HG02623 (cell line): ENCODE results near the gene HDAC7.

Experiments
- ATAC-seq: cut with Tn5 transposase; IDR thresholded peaks from one replicate; pipeline ENCODE4 v1.9.1; 2021; ENCODE audit warnings: moderate library complexity; ENCODE audit not compliant: unreplicated experiment

The HDAC7 gene

GRCh38 chr12:47795121-47795813 lies 24.4 kb downstream of the HDAC7 start:
- no peak for ATAC-seq

- ATAC-seq, result no peak
Measured at GRCh38 chr12:47794679-47795078, 25.0 kb downstream of the HDAC7 start.

GRCh38 chr12:47793015-47793681 lies 26.6 kb downstream of the HDAC7 start:
- no peak for ATAC-seq

DNA sequence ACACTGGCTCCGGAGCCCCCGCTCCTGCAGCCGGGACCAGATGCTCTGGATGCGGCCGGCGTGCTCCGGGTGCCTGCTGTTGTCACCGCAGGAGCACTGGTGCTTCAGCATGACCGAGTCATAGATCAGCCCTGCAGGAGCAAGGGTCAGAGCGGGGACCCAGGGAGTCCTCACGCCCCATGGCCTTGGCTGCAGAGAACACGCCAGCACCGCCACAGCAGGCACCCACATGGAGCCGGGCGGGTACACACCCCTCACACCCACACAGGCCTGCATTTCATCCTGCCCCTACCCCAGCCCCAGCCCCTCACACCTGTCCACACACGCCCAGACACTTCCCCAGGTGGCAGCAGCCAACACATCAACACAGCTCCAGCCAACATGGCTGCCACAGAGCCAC lies 27.8 kb downstream of the HDAC7 start:
- ATAC-seq, result no peak

DNA sequence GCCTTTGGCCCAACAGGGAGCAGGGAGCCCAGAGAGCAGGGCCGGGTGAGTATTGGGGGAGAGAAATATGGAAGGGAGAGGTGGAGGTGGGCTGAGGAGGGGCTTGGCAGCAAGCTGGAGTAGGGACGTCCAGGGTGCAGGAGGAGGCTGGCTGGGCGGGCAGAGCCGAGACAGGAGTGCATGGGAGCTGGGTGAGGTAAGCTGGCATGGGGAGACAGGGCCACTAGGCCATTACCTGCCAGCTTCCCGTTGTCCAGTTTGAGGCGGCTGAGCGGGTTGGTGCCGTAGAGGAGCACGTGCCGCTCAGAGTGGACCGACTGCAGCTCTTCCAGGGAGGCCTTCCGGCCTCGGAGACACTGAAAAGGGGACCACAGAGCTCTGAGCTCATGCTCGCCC lies 28.4 kb downstream of the HDAC7 start:
- ATAC-seq, result no peak

DNA sequence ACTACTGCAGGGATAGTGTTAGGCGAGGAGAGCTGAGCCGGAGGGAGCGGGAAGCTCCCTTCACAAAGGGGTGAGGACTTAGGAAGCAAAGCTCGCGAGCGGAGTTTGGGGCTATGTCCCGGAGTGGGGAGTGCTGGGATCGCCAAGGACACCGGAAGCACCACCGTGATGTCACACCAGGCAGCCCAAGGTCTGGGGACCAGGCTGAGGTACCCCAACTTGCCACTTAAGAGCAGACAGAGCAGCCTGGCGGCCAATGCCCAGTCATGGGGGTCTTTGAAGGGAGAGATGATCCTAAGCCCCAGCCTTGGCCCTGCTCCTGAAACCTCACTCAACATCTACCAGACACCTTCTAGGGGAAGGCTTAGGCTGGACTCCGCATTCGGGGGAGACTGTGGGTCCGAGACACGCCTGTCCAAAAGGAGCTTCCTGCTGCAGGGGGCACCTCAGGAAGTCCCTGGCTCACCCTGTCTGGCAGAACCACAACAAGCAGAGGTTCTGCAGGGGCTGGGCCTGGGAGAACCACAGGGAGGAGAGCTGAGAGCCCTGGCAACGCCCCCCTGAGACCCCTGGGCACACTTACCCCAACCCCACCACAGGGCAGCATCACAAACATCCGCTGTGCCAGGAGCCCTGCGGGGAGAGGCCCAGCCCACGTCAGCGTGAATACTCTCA lies 28.9 kb downstream of the HDAC7 start:
- ATAC-seq, result no peak

- no peak for ATAC-seq
Measured at GRCh38 chr12:47789712-47790489, 29.8 kb downstream of the HDAC7 start.

DNA sequence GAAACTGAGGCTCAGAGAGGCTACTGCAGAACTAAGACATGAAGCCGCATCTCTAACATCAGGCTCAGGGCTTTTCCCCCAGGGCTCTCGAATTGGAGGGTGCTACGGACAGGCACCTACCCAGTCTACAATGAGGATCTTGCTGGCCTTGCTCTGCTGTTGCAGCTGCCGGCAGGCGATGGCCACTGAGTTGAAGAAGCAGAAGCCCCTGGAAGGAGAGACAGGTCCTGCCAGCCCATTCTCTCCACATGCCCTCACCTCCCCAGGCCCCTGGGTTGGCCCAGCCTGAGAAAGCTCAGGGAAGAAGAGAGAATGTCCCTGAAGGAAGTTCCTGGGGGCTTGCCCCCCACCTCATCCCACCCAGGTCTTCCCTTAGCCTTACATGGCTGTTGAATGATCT lies 30.6 kb downstream of the HDAC7 start:
- no peak for ATAC-seq

DNA sequence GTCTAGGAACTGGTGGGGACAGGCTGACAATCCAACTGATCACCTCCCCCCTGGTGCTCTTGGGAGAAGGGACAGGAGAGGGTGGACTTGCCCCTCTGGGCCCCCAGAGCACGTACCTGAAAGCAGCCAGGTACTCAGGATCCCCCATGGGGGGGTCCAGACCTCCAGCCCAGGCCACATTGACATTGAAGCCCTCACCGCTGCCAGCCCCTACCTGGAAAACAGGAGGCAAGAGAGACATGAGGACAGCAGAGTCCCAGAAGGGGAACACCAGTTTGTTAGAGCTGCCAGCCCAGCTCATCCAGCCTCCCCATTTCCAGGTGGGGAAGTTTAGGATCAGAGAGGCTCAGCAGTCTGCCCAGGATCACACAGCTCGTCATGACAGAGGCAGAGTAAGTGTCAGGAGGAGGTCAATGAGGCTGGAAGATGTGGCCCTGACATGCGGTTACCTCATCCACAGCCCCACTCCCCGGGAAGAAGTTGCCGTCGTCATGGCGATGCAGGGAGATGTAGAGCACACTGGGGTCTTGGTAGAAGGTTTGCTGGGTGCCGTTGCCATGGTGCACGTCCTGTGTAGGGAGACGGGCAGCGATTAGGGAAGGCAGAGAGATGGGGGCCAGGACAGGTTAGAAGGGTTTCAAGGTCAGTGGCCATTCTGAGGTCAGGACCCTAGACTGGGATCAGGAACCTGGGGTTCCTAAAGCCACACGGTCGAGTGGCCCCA lies 31.9 kb downstream of the HDAC7 start:
- no peak for ATAC-seq

- no peak for ATAC-seq
Measured at GRCh38 chr12:47786662-47787280, 32.9 kb downstream of the HDAC7 start.

DNA sequence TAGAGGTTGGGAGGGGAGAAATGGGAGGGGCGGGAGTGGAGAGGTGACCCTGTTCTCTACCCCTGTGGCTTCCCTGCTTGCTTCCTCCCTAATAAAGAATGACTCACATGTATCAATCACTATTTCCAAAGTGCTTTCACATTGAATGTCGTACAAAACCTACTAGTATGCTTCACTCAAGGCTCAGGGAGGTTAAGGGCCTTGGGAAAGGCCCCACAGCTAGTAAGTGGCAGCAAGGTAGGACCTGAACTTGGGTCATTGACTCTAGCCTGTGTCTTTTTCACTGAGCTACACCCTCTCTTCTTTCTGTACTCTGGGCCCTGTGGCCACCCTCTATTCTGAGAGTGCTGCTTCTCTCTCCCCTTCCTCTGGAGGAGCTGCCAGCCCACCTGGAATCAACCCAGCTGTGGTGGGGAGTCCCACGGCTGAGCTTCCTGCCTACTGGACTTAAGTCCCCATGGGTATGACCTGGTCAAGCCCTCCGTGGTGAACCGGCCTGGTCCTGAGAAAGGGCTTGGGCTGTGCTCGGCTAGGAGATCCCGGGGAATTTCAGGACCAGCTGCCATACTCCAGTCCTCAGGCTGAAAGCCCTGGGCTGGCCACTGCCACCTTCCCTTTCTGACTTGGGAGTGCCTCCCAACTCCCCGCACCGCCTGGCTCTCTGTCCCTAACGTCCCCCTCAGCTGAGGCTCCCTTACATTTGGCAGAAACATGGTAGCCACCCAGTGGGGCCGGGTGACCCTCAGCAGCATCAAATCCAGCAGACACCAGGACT lies 33.6 kb downstream of the HDAC7 start:
- no peak for ATAC-seq

GRCh38 chr12:47785036-47785886 lies 34.4 kb downstream of the HDAC7 start:
- ATAC-seq, result no peak

DNA sequence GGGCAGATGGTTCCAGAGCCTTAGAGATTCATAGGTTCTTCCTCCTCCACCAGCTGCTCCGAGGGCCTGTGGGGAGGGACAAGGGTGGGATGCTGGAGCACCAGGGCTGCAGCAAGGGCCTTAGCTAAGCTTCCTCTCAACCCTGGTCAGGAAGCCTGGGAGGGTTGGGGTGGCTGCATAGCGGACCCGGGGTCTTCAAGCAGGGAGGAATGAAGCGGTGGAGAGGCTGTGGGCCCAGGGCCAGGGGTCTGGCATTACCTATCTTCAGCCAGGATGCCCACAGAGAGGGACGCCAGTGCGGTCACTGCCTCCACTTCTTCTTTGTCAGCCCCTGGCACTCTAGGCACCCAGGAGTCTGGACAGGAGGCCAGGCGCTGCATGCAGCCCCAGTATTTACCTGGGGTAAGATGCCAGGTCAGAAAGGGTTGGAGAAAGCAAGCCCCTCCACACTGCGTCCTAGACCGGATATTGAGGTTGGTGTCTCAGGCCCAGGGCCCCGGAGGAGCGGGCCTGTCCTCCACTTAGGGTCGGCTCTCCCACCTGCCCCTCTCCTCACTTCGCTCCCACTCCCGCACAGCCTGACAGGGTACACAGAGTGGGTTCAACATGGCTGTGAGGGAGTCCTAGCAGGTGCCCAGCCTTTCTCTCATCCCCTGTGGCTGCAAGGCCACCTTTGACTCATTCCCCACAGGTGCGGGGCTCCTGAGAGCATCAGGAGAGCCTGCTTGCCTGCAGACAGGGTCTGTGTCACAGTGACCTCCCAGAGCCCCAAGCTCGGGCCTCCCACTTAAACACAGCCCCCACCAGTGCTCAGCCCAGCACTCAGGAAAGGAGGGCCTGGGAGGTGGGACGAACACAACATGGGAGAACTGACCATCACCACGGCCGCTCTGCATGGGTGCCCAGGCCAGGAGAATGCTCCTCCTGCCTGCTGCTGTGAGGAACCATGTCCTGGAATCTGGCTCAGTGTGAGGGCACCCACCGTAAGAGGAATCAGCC lies 35.6 kb downstream of the HDAC7 start:
- no peak for ATAC-seq

GRCh38 chr12:47783024-47783755 lies 36.5 kb downstream of the HDAC7 start:
- ATAC-seq, result no peak

GRCh38 chr12:47782372-47782770 lies 37.3 kb downstream of the HDAC7 start:
- no peak for ATAC-seq

- no peak for ATAC-seq
Measured at GRCh38 chr12:47781479-47782371, 38.0 kb downstream of the HDAC7 start.
